Activated T-helper 17 cell treated with anti-CD3 and anti-CD28 coated beads, Interleukin-2, amount 50 U/mL, for 72 hours (primary cell): ENCODE results near the gene NUDT19. TPM values are rescaled to one million over a fixed set of nuclear protein-coding genes. Genes with fewer than 3 reads are reported as not detected.
A peak's percentile ranks its signal among the peaks of the same experiment; 100 is the strongest.

ENCODE experiments used
- ATAC-seq: fragments of 150-1000 bp; cut with Tn5 transposase; replicated peaks from 2 replicates; pipeline ENCODE4 v1.10.0; 2021; ENCODE audit warnings: mild to moderate bottlenecking, moderate library complexity
- H3K27ac Mint-ChIP-seq: one replicate; pipeline ENCODE4 v1.8.0; 2022; ENCODE audit warnings: mixed read lengths
- H3K27me3 Mint-ChIP-seq: one replicate; pipeline ENCODE4 v1.8.0; 2022; ENCODE audit warnings: mixed read lengths
- H3K36me3 Mint-ChIP-seq: one replicate; pipeline ENCODE4 v1.8.0; 2022; ENCODE audit warnings: low read depth, mild to moderate bottlenecking, mixed read lengths
- H3K4me1 Mint-ChIP-seq: one replicate; pipeline ENCODE4 v1.8.0; 2022; ENCODE audit warnings: mixed read lengths
- H3K4me3 Mint-ChIP-seq: one replicate; pipeline ENCODE4 v1.8.0; 2022; ENCODE audit warnings: mild to moderate bottlenecking, mixed read lengths
- H3K9me3 Mint-ChIP-seq: one replicate; pipeline ENCODE4 v1.8.0; 2022; ENCODE audit warnings: mixed read lengths
- total RNA-seq, 2 donors: library from RNA; stranded (reverse); gene quantifications; one replicate each; pipeline ENCODE4 v1.2.3, GENCODE V29; 2022

NUDT19 gene
- total RNA-seq, 2 donors from 2014 or later, result 14.6 to 21.4 TPM

DNA sequence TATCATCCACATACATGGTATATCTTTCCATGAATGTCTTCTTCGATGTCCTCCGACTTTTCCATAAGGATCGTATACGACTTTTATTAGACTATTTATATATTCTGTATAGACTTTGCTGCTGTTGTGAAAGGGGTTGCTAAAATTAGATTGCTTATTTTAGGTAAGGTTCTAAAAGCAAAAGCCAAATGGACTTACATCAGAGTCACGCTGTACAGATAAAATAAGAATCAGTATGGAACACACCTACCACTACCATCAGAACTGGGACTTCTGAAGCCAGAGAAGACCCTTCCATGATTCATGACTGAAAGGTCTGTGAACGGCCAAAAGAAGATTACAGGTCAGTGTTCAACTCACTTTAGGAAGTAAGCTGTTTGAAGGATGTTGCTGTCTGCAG is 25.5 kb upstream of the NUDT19 start:
- Mint-ChIP-seq H3K4me3 (no peak overlapping the region), H3K9me3 (no peaks in the 10 kb centered on the region), H3K4me1 (peaks cover 15% of the 10 kb centered on the region), H3K27me3 (no peaks in the 10 kb centered on the region), H3K36me3 (peaks cover 47% of the 10 kb centered on the region), H3K27ac (no peak overlapping the region)
- no peak for ATAC-seq

DNA sequence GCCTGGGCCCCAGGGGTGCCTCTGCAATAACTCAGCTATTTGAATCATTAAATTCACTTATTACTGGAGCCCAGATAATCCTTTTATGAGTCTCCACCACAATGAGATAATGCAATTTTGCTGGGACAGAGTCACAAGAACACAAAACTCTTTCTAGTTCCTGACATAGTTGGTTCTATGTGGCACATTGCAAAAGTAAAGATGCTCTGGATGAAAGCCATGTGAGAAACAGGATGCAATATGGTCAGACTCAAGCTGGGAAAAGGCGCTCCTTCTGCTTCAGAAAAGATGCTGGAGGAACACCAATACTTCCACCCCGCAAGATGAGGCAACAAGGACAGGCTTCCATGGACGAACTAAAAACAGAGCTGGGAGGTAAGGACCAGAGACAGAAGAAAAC is 22.3 kb upstream of the NUDT19 start:
- Mint-ChIP-seq H3K4me3 (no peak overlapping the region), H3K9me3 (no peaks in the 10 kb centered on the region), H3K27ac (peak overlapping the region; percentile 41), H3K27me3 (no peaks in the 10 kb centered on the region), H3K36me3 (peaks cover 36% of the 10 kb centered on the region), H3K4me1 (peaks cover 32% of the 10 kb centered on the region)
- no peak for ATAC-seq

GRCh38 chr19:32671883-32672593 is 19.6 kb upstream of the NUDT19 start:
- H3K4me3 Mint-ChIP-seq, result peak overlapping the region; percentile 92
- H3K27me3 Mint-ChIP-seq, result no peaks in the 10 kb centered on the region
- H3K4me1 Mint-ChIP-seq, result peaks cover 32% of the 10 kb centered on the region
- H3K27ac Mint-ChIP-seq, result no peak overlapping the region
- H3K9me3 Mint-ChIP-seq, result no peaks in the 10 kb centered on the region
- no peak for ATAC-seq
- H3K36me3 Mint-ChIP-seq, result peaks cover 30% of the 10 kb centered on the region

DNA sequence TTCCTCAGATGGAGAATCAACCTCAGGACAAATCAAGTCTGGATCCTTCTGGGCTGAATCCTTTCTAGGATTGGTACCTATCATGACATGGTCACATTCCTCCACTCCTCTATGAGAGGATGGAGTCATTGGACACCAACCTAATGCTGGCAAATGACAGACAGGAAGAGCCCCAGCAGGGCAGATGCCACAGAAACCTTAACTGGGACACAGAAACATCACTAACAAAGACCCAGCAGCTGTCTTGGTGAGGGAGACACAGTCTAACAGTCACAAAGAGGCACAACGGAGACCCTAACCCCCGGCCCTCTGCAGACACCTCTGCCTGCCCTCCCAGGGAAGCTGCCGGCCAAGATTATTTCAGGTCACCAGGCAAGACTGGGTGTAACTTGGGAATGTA is 18.8 kb upstream of the NUDT19 start:
- peaks cover 23% of the 10 kb centered on the region for H3K36me3 Mint-ChIP-seq
- H3K27ac Mint-ChIP-seq, result no peak overlapping the region
- no peaks in the 10 kb centered on the region for H3K9me3 Mint-ChIP-seq
- peaks cover 5% of the 10 kb centered on the region for H3K27me3 Mint-ChIP-seq
- H3K4me3 Mint-ChIP-seq, result peak overlapping the region; percentile 92
- H3K4me1 Mint-ChIP-seq, result peaks cover 32% of the 10 kb centered on the region
- no peak for ATAC-seq

DNA sequence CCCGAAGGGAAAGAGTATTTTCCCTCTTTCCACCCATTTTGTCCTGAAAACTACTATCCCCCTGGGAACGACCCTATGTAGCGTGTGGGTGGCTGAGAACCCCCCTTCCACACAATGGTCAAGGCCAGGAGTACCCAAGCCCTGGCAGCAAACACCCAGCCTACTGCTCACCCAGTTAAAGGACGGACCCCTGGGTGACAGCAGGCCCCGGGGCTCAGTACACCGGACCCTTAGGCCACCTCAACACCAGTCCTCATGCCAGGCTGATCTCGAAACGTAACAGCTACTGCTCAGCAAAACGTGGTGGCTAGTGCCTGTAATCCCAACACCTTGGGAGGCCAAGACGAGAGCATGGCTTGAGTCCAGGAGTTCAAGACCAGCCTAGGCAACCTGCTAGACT is 18.0 kb upstream of the NUDT19 start:
- H3K9me3 Mint-ChIP-seq, result no peaks in the 10 kb centered on the region
- H3K4me1 Mint-ChIP-seq, result peaks cover 31% of the 10 kb centered on the region
- H3K4me3 Mint-ChIP-seq, result peak overlapping the region; percentile 92
- H3K27ac Mint-ChIP-seq, result peak overlapping the region; percentile 79
- ATAC-seq, result no peak
- H3K27me3 Mint-ChIP-seq, result peaks cover 5% of the 10 kb centered on the region
- H3K36me3 Mint-ChIP-seq, result peaks cover 18% of the 10 kb centered on the region

- Mint-ChIP-seq H3K4me3 (peak overlapping the region; percentile 92), H3K4me1 (peaks cover 26% of the 10 kb centered on the region), H3K9me3 (no peaks in the 10 kb centered on the region), H3K27ac (peak overlapping the region; percentile 79), H3K27me3 (peaks cover 5% of the 10 kb centered on the region), H3K36me3 (peaks cover 16% of the 10 kb centered on the region)
- no peak for ATAC-seq
Measured at GRCh38 chr19:32674153-32674930, 17.3 kb upstream of the NUDT19 start.

GRCh38 chr19:32674931-32675719 is 16.5 kb upstream of the NUDT19 start, which contains the start of gene ANKRD27:
Gene ANKRD27 (minus strand): TSS chr19:32675180. CDS start chr19:32659015, 16,165 bp downstream.
- H3K27ac Mint-ChIP-seq, result peak within 1 kb of the TSS; percentile 79
- peaks cover 18% of the 10 kb centered on the region for H3K4me1 Mint-ChIP-seq
- no peaks in the 10 kb centered on the region for H3K9me3 Mint-ChIP-seq
- peaks cover 5% of the 10 kb centered on the region for H3K27me3 Mint-ChIP-seq
- peaks cover 8% of the 10 kb centered on the region for H3K36me3 Mint-ChIP-seq
- peak; percentile 96 for ATAC-seq
- H3K4me3 Mint-ChIP-seq, result peak within 1 kb of the TSS; percentile 92

GRCh38 chr19:32675720-32676185 is 15.9 kb upstream of the NUDT19 start, which contains the start of gene RGS9BP:
Gene RGS9BP (plus strand): TSS chr19:32675848. CDS start chr19:32676264, 416 bp downstream.
- Mint-ChIP-seq H3K9me3 (no peaks in the 10 kb centered on the region), H3K4me3 (peak within 1 kb of the TSS; percentile 80), H3K4me1 (peaks cover 17% of the 10 kb centered on the region), H3K27me3 (peaks cover 5% of the 10 kb centered on the region), H3K27ac (peak within 1 kb of the TSS; percentile 78), H3K36me3 (peaks cover 6% of the 10 kb centered on the region)
- ATAC-seq, result peak; percentile 63

- peaks cover 5% of the 10 kb centered on the region for H3K27me3 Mint-ChIP-seq
Measured at GRCh38 chr19:32676186-32676894, 15.3 kb upstream of the NUDT19 start.

DNA sequence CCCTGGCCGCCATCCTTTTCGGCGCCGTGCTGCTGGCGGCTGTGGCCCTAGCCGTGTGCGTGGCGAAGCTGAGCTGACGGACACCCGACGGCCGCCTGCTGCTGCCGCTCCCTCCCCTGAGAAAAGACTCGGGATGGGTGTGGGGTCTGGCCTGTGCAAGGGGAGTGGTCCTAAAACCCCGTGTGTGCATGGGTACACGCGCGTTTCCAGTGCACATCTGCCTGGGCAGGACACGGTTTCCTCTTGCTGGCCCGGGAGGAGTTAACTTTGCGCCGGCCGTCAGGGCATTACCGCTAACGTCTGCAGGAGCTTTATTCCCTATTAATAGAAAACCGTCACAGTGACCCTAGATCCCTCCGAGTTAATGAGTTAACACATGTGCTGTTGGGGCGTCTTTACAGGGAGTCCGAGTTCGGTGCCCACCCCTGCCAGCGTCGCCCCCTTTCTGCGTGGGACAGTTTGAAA is 14.7 kb upstream of the NUDT19 start:
- Mint-ChIP-seq H3K27ac (no peak overlapping the region), H3K4me1 (peaks cover 17% of the 10 kb centered on the region), H3K27me3 (peaks cover 5% of the 10 kb centered on the region), H3K4me3 (peak overlapping the region; percentile 32), H3K9me3 (no peaks in the 10 kb centered on the region), H3K36me3 (peaks cover 6% of the 10 kb centered on the region)
- ATAC-seq, result no peak

More at GRCh38 chr19:32676186-32676894, 15.3 kb upstream of the NUDT19 start:
- no peak for ATAC-seq
- Mint-ChIP-seq H3K4me1 (peaks cover 17% of the 10 kb centered on the region), H3K27ac (no peak overlapping the region), H3K4me3 (peak overlapping the region; percentile 80), H3K36me3 (peaks cover 6% of the 10 kb centered on the region), H3K9me3 (no peaks in the 10 kb centered on the region)

- Mint-ChIP-seq H3K4me3 (peak overlapping the region; percentile 32), H3K27me3 (peaks cover 5% of the 10 kb centered on the region), H3K9me3 (no peaks in the 10 kb centered on the region), H3K36me3 (peaks cover 6% of the 10 kb centered on the region), H3K27ac (no peak overlapping the region), H3K4me1 (peaks cover 12% of the 10 kb centered on the region)
- ATAC-seq, result no peak
Measured at GRCh38 chr19:32677657-32678056, 14.0 kb upstream of the NUDT19 start.

DNA sequence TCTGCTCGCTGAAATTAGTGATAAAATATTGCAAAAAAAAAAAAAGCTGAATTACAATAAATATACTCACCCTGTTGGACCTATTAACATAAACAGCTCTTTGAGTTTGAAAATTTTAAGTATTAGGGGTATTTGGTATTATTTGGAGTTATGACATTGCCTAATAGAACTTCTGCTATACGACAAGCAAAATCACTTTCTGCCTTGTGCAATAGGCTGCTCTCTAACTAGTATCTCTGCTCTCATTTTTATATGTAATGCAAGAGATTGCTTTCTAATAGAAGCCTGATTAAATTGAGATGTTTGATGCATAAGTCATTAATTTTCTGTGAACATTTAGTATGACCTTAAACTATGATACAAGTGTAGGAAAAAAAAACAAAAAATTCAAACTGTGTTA is 10.6 kb upstream of the NUDT19 start:
- H3K36me3 Mint-ChIP-seq, result no peaks in the 10 kb centered on the region
- peaks cover 5% of the 10 kb centered on the region for H3K27me3 Mint-ChIP-seq
- H3K9me3 Mint-ChIP-seq, result no peaks in the 10 kb centered on the region
- ATAC-seq, result no peak
- H3K4me1 Mint-ChIP-seq, result no peaks in the 10 kb centered on the region
- H3K4me3 Mint-ChIP-seq, result no peak overlapping the region
- H3K27ac Mint-ChIP-seq, result no peak overlapping the region

DNA sequence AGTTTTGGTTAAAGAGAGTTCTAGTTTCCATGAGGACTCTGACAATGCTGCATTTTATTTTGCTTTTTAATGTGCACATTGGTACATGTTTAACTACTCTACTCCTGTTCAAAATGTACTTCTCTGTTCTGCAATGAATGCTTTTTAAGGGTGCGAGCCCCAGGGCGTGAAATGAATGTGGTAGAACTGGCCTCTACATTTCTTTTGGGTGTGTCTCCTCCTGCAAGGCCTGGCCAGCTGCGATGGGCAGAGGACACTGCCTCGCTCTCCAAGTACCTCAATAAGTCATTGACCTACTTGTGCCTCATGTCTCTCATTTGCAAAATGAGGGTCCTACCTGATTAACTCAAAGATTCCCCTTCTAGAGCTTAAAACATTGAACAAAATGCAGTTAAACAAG is 9.3 kb upstream of the NUDT19 start:
- Mint-ChIP-seq H3K36me3 (no peaks in the 10 kb centered on the region), H3K4me3 (no peak overlapping the region), H3K27me3 (peaks cover 3% of the 10 kb centered on the region), H3K27ac (no peak overlapping the region), H3K9me3 (no peaks in the 10 kb centered on the region), H3K4me1 (no peaks in the 10 kb centered on the region)
- no peak for ATAC-seq
